ENCODE data around the gene DSCAML1.

GRCh38 chr11:117502015-117502778 is 294.8 kb downstream of the DSCAML1 start:
- TF ChIP-seq POLR2AphosphoS5 (IDR thresholded peaks at IDR 0.05) (no peak), CTCF (IDR thresholded peaks at IDR 0.05) (no peak), POLR2A (IDR thresholded peaks at IDR 0.05) (no peak)
